GM23248 (cell line): Measurements from ENCODE around the gene KRTAP11-1.

Source experiments
- EZH2 ChIP-seq: fragments of 200-600 bp; sonication (generic); IDR thresholded peaks from 2 replicates; pipeline ENCODE4 v1.6.1; 2018; ENCODE audit warnings: antibody characterized with exemption, mild to moderate bottlenecking; ENCODE audit not compliant: insufficient read depth, poor library complexity, severe bottlenecking
- EZH2phosphoT487 ChIP-seq: fragments of 200-600 bp; sonication (generic); IDR thresholded peaks from 2 replicates; pipeline ENCODE4 v1.6.1; 2018; ENCODE audit warnings: antibody characterized with exemption, moderate library complexity, mild to moderate bottlenecking, low read depth; ENCODE audit not compliant: insufficient read depth

- TF ChIP-seq EZH2, result no peak
- no peak for TF ChIP-seq EZH2phosphoT487
Observed at GRCh38 chr21:30874526-30874925, 6.9 kb downstream of the KRTAP11-1 start.
